GM12872 (cell line): Measurements from ENCODE around the gene MYBPC2.

Experiments
- TF ChIP-seq, protein P1 (sequence below): IDR thresholded peaks from 3 replicates; pipeline ENCODE4 v1.5.1; 2011; ENCODE audit warnings: low read depth, mild to moderate bottlenecking, low read length, moderate library complexity; ENCODE audit not compliant: insufficient read depth

Gene MYBPC2

DNA sequence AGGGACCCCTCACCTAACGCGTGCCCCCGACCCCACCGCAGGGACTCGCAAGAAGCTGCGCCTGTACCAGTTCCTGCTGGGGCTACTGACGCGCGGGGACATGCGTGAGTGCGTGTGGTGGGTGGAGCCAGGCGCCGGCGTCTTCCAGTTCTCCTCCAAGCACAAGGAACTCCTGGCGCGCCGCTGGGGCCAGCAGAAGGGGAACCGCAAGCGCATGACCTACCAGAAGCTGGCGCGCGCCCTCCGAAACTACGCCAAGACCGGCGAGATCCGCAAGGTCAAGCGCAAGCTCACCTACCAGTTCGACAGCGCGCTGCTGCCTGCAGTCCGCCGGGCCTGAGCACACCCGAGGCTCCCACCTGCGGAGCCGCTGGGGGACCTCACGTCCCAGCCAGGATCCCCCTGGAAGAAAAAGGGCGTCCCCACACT lies 4.7 kb upstream of the MYBPC2 start:
- TF ChIP-seq, protein P1, sequence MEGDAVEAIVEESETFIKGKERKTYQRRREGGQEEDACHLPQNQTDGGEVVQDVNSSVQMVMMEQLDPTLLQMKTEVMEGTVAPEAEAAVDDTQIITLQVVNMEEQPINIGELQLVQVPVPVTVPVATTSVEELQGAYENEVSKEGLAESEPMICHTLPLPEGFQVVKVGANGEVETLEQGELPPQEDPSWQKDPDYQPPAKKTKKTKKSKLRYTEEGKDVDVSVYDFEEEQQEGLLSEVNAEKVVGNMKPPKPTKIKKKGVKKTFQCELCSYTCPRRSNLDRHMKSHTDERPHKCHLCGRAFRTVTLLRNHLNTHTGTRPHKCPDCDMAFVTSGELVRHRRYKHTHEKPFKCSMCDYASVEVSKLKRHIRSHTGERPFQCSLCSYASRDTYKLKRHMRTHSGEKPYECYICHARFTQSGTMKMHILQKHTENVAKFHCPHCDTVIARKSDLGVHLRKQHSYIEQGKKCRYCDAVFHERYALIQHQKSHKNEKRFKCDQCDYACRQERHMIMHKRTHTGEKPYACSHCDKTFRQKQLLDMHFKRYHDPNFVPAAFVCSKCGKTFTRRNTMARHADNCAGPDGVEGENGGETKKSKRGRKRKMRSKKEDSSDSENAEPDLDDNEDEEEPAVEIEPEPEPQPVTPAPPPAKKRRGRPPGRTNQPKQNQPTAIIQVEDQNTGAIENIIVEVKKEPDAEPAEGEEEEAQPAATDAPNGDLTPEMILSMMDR = no peak

- TF ChIP-seq, protein P1 = no peak
These were observed 3.8 kb upstream of the MYBPC2 start for GRCh38 chr19:50428772-50429463.

DNA sequence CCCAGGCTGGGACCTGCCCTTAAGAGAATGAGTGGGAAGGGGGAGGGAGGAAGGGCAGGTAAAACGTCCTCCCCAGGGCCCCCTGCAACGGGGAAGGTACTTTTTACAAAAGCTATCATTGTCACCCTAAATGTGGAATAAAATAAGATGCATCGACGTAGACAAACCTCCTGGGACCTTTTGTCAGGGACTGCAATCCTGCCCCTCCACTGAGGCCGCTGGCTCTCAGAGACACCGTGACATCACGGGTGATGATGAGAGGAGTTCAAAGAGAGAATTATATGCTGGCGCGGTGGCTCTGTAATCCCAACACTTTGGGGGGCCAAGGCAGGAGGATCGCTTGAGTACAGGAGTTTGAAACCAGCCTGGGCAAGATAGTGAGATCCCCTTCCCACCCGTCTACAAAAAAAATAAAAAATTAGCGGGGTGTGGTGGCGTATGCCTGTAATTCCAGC lies 1.8 kb upstream of the MYBPC2 start:
- TF ChIP-seq, protein P1 = no peak

- TF ChIP-seq, protein P1 = no peak
These were observed 1.1 kb upstream of the MYBPC2 start for GRCh38 chr19:50431343-50432220.

DNA sequence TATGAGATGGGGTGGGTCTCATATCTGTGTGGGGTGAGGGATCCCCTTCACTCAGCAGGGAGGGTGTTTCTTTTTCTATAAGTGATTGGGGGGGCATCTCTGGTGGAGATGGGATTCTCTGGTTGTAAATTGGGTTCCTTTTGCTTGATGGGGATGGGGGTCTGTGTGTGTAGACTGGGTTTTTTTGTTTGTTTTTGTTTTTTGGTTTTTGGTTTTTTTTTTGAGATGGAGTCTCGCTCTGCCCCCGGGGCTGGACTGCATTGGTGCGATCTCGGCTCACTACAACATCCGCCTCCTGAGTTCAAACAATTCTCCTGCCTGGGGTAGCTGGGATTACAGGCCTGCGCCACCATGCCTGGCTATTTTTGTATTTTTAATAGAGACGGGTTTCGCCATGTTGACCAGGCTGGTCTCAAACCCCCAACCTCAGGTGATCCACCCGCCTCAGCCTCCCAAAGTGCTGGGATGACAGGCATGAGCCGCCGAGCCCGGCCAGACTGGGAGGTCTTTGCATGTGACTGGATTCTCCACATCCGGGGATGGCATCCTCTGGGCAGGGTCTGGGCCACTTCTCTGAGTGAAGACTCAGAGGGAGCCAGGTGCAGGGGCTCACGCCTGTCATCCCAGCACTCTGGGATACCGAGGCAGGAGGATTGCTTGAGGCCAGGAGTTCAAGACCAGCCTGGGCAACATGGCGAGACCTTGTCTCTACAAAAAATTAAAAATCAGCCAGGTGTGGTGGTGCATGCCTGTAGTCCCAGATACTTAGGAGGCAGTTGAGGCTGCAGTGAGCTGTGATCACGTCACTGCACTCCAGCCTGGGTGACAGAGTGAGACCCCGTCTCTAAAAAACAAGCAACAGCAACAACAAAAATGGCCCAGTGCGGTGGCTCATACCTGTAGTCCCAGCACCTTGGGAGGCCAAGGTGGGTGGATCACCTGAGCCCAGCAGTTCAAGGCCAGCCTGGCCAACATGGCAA lies 799 bp downstream of the MYBPC2 start:
- TF ChIP-seq, protein P1 = no peak

GRCh38 chr19:50434525-50434924 lies 1.8 kb downstream of the MYBPC2 start:
- TF ChIP-seq, protein P1 = no peak
